ENCODE measurements around the gene OR52W1.

Gene OR52W1

GRCh38 chr11:6225896-6226295 is 26.9 kb downstream of the OR52W1 start:
- no peaks in the 10 kb centered on the region for H3K9me2 ChIP-seq (replicated peaks; ENCODE audit: control insufficient read depth, low read length)
- no peak overlapping the region for H3K27ac ChIP-seq (ENCODE audit: low read depth, low read length)
- no peak overlapping the region for H3K4me3 ChIP-seq (ENCODE audit: low read length)
- no peaks in the 10 kb centered on the region for H3F3A ChIP-seq (ENCODE audit: control insufficient read depth, insufficient read depth)
- peaks cover 5% of the 10 kb centered on the region; the same call in 1 of the 2 replicates for H4K20me1 ChIP-seq (ENCODE audit: control insufficient read depth, insufficient read depth, low read depth, low read length)
- H3K4me2 ChIP-seq (ENCODE audit: low read length), result no peak overlapping the region
- H3K9me3 ChIP-seq (ENCODE audit: control insufficient read depth, insufficient read depth, low read length), result no peaks in the 10 kb centered on the region
- H3K36me3 ChIP-seq (ENCODE audit: control insufficient read depth, low read length), result peaks cover 29% of the 10 kb centered on the region
- TF ChIP-seq CTCF (IDR thresholded peaks at IDR 0.05; ENCODE audit: low read depth, low read length, poor library complexity, severe bottlenecking), result no peak
- no peak for TF ChIP-seq EZH2phosphoT487 (IDR thresholded peaks at IDR 0.05; ENCODE audit: borderline replicate concordance, low read length)
- no peaks in the 10 kb centered on the region for H3K27me3 ChIP-seq (ENCODE audit: control insufficient read depth, low read length)
- peaks cover 9% of the 10 kb centered on the region for H3K4me1 ChIP-seq (ENCODE audit: control insufficient read depth, low read length)
- peaks cover 54% of the 10 kb centered on the region for H3K79me2 ChIP-seq (ENCODE audit: control insufficient read depth, low read length)

GRCh38 chr11:6228520-6228919 is 29.5 kb downstream of the OR52W1 start:
- no peaks in the 10 kb centered on the region for H3K9me2 ChIP-seq (replicated peaks; ENCODE audit: control insufficient read depth, low read length)
- H3K4me3 ChIP-seq (ENCODE audit: low read length), result no peak overlapping the region
- no peak overlapping the region for H3K27ac ChIP-seq (ENCODE audit: low read depth, low read length)
- H3K4me2 ChIP-seq (ENCODE audit: low read length), result no peak overlapping the region
- H3K4me1 ChIP-seq (ENCODE audit: control insufficient read depth, low read length), result peaks cover 16% of the 10 kb centered on the region
- H3F3A ChIP-seq (ENCODE audit: control insufficient read depth, insufficient read depth), result no peaks in the 10 kb centered on the region
- H3K27me3 ChIP-seq (ENCODE audit: control insufficient read depth, low read length), result no peaks in the 10 kb centered on the region
- TF ChIP-seq EZH2phosphoT487 (IDR thresholded peaks at IDR 0.05; ENCODE audit: borderline replicate concordance, low read length), result no peak
- no peak for TF ChIP-seq CTCF (IDR thresholded peaks at IDR 0.05; ENCODE audit: low read depth, low read length, poor library complexity, severe bottlenecking)
- peaks cover 76% of the 10 kb centered on the region for H3K79me2 ChIP-seq (ENCODE audit: control insufficient read depth, low read length)
- H4K20me1 ChIP-seq (ENCODE audit: control insufficient read depth, insufficient read depth, low read depth, low read length), result peaks cover 5% of the 10 kb centered on the region; the same call in 1 of the 2 replicates
- no peaks in the 10 kb centered on the region for H3K9me3 ChIP-seq (ENCODE audit: control insufficient read depth, insufficient read depth, low read length)
- H3K36me3 ChIP-seq (ENCODE audit: control insufficient read depth, low read length), result peaks cover 9% of the 10 kb centered on the region; the same call in 1 of the 2 replicates

GRCh38 chr11:6229911-6230310 is 30.9 kb downstream of the OR52W1 start:
- Histone ChIP-seq H3K36me3 (ENCODE audit: control insufficient read depth, low read length) (no peaks in the 10 kb centered on the region), H3K4me1 (ENCODE audit: control insufficient read depth, low read length) (peaks cover 20% of the 10 kb centered on the region), H3K4me2 (ENCODE audit: low read length) (no peak overlapping the region), H3F3A (ENCODE audit: control insufficient read depth, insufficient read depth) (no peaks in the 10 kb centered on the region), H3K9me2 (replicated peaks; ENCODE audit: control insufficient read depth, low read length) (no peaks in the 10 kb centered on the region), H4K20me1 (ENCODE audit: control insufficient read depth, insufficient read depth, low read depth, low read length) (peaks cover 5% of the 10 kb centered on the region; the same call in 1 of the 2 replicates), H3K9me3 (ENCODE audit: control insufficient read depth, insufficient read depth, low read length) (no peaks in the 10 kb centered on the region), H3K79me2 (ENCODE audit: control insufficient read depth, low read length) (peaks cover 85% of the 10 kb centered on the region), H3K4me3 (ENCODE audit: low read length) (no peak overlapping the region), H3K27me3 (ENCODE audit: control insufficient read depth, low read length) (no peaks in the 10 kb centered on the region), H3K27ac (ENCODE audit: low read depth, low read length) (no peak overlapping the region)
- no peak for TF ChIP-seq CTCF (IDR thresholded peaks at IDR 0.05; ENCODE audit: low read depth, low read length, poor library complexity, severe bottlenecking)
- no peak for TF ChIP-seq EZH2phosphoT487 (IDR thresholded peaks at IDR 0.05; ENCODE audit: borderline replicate concordance, low read length)
